HG03558 (cell line): ENCODE results near the gene STX1A.
"Not testable (repeated sequence)": the region's sequence is repeated elsewhere in the genome, so short reads cannot be mapped to it uniquely, and the experiment has no call there.

Source experiments
- ATAC-seq: cut with Tn5 transposase; IDR thresholded peaks from one replicate; pipeline ENCODE4 v1.9.1; 2021; ENCODE audit warnings: moderate number of reproducible peaks; ENCODE audit not compliant: unreplicated experiment; ENCODE audit errors: extremely low read depth

STX1A gene

DNA sequence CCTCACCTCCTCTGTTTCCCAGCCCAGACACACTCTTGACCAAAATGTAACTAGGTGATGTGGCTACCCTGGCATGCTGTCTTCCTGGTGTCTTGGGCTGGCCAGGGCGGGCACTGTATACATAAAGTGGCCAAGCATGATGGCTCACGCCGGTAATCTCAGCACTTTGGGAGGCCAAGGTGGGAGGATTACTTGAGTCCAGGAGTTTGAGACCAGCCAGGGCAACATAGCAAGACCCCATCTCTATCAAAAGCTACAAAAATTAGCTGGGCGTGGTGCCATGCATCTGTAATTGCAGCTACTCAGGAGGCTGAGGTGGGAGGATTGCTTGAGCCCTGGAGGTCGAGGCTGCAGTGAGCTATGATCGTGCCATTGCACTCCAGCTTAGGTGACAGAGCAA lies 6.2 kb downstream of the STX1A start:
- ATAC-seq, result not testable (repeated sequence)

DNA sequence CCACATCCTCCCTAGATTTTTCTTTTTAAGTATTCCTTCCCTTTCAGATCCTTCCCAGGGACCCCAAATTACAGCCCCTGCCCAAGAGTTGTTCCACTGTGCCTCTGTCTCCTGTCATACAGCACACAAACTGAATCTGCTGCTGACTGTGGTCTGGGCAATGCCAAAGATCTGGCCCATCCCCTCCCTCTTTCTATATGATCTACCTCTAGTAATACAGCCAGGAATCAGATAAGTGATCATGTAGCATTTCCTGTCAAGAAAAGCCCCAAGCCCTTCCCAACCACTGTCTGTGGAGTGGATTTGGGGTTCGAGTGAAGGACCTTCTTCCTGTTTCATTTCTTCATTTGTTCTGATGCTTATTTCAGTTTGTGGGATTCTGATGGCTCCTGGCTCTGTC lies 6.7 kb downstream of the STX1A start:
- no peak for ATAC-seq

DNA sequence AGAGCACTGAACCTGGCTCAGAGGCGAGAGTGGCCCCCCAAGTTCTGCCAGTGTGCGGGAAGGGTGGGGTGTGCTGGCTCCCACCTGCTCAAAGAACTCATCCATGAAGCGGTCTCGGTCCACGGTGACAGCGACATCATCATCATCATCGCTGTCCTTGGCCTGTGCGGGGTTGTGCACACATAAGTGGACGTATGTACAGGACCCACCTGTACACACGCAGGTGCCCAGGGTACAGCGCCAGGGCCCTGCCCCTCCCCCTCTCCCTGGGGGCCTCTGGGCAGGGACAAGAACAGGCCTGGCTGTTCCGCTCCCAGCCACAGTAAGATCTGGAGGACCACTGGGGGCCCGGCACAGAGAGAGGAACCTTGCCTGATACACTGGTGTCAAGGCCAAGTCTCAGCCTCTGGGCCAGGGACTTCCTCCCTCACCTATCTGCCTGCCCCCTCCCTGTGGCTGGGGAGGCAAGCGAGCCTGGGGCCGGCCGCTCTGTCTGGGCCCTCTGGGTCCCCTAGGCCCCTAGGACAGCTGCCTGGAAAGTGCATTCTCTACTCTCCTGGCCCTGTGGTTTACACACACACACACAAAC lies 10.4 kb downstream of the STX1A start:
- ATAC-seq, result no peak

DNA sequence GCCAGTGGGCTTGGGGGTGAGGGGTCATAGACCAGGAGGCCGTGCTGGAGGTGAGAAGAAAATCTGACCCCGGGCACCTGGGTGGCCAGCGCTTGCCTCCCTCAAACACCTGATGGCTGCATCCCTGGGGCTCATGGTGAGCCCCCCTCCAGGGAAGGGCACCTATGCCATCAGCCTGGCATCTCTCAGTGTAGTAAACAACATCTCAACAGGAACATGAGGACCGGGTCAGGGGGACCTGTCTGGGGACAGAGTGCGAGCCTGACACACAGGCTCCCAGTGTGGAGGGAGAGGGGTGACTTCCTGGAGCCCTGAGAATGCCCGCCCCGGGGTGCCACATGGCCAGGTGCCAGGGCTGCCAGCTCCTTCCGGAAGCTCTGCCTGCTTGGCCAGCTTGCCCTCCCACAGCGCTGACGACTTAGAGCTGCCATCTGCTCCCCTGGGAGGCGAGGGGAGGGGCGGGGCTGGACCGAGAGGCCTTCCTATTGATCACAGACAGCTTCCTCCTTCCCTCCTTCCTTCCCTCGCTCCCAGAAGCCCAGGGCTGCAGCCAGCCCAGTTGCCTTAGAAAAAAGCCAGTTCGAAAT lies 12.3 kb downstream of the STX1A start:
- ATAC-seq, result no peak

DNA sequence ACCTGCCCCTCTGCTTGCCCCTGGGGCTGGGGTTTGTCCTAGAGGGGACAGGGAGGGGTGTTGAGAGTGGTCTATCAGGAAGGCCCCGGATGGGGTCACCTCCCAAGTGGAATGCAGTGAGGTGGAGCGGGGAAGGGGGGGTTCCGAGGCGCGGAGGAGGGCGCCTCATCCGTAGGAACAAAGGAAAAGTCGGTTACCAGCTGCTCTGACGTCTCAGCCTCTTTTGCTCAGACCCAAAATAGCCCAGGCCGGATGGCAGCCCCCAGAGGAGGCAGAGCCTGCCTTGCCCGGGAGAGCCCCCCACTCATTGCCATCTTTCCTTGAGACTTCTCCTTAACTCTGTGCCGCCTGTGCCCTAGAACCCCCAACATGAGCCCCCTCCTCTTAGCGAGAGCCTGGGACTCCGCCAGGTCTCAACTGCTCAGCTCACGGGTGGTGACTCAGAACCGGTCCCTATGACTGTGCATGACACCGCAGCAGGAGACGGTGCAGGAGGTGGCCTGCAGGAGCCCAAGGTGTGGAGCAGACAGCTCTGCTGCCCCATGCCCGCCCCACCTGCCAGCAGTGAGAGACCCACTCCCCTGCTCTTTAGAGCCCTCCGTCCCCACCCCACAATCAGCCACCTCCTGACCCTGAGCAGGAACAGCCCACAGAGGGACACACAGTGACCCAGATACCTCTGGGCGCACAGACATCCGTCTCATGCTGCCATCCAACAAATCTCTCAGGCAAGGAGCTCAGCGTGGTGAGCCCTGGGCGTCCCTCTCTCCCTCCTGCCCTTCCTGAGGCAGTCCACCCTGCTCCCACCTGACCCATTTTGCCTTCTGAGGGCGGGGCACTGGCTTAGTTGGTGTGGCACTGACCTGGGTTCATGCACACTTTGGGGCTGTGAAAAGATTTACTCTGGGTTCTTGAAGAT lies 13.1 kb downstream of the STX1A start:
- ATAC-seq, result no peak

DNA sequence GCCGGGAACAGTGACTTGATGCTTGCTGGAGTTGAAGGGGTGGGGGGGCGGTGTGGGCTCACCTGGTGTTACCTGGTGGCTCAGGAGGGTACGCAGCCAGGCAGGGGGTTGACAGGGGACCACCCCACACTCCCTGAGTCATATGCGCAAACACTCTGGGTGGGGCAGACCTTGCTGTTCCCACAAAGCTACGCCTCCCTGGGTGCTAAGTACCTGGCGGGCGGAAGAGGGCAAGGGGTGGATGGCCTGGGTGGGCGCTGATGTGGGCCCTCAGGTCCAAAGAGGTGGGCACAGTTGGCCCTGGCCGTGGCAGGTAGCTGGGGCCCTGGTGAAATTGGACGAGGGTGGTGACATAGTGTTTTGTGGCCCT lies 13.9 kb downstream of the STX1A start:
- ATAC-seq, result no peak

DNA sequence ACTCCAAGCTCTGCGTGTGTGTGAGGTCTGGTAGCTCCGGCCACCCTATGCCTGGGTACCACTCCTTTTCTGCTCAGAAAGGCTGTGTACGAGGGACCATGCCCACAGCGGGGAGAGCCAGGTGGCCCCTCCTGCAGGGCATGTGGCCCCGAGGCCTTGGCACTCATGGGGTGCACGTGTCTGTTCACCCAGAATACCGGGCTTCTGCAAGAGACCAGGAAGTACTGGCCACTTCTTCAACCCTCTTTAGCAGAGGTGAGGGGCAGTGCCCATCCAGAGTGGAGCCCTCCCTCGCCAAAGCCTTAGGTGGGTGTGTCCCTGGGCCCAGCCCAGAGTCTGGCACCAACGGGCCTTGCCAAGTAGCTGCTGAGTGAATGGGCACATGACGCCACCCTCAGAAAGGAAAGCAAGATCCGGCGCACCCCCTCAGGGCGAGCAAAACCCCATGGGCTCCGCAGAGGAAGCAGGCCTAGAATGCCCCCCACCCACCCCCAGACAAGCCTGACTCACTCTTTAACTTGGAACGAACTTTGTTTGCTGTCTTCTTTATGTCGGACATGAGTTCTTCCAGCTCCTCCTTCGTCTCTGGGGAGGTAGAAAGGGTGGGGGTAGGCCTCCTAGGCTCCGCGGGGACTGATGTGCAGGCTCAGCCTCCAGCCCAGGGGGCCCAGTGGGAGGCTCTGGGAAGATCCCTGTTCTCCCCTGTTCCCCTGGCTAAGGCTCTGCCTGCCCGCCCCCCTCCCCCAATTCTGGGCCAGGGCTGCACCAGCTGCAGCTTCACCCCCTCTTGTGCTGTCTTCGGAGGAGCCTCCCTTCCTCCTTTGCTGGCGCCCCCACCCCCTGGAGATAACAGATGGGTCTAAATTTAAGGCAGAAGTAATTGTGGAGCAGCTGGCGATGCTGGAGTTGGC lies 14.6 kb downstream of the STX1A start:
- no peak for ATAC-seq

DNA sequence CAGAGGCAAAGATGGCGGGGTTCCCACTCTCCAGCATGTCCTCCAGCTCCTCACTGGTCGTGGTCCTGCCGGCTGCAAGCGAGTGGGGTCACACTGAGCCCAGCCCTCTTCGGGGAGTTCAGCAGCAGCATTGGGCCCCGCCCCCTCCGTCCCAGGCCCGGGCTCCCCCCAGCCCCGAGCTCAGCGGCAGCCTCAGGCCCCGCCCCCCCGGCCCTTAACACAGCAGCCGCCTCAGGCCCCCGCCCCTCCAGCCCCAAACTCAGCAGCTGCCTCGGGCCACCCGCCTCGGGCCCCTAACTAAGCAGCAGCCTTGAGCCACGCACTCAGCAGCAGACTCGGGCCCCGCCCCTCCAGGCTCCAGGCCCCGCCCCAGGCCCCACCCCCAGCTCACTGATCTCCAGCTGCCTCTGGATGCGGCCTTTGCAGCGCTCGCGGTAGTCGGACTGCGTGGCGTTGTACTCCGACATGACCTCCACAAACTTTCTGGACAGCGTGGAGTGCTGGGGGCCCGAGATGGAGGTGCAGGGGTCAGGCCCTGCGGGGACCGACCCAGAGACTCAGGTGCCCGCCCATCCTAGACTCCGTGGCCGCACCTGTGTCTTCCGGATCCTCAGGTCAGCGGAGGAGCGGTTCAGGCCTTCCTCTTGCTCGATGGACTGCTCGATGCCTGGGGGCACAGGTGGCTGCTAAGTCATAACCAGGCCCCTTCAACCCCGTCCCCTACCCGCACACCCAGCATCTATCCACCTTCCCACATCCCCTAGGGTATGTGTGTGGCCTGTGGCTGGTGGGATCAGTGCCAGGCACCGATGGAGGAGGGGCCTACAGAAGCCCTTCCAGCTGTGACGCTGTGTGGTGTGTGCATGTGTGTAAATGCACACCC lies 15.5 kb downstream of the STX1A start:
- no peak for ATAC-seq

DNA sequence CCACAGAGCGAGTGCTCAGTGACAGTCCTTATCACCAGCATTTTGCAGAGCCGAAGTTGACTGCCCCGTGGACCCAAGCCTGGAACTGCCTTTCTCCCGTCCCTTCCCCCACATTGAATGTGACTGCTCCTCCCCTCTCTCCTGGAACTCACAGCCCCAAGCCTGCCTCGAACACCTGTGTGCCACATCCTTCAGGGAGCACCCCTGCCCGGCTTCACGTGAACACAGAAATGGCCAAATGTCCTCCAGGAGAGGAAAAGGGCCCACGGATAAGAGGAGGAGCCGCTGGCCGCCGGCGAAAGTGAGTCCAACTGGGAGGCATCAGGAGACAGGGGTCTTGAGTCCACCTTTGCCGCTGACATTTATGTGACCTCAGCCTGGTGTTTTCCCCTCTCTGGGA lies 16.2 kb downstream of the STX1A start:
- ATAC-seq, result no peak

DNA sequence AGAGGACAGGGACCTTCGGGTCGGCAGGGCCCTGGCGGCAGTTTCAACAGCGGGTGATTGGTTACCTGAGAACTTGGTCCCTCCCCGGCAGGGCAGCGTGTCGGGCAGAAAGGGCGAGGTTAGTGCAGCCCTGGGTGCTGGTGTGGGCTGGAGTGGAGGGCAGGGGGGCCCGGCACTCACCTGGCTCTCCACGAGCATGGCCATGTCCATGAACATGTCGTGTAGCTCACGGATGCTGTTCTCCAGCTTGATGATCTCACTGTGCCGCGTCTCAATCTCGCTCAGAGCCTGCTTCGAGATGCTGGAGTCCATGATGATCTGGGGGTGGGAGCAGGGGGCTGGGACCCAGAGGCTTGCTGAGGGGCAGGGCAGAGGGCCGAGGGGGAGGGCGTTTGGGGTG lies 16.8 kb downstream of the STX1A start:
- no peak for ATAC-seq

DNA sequence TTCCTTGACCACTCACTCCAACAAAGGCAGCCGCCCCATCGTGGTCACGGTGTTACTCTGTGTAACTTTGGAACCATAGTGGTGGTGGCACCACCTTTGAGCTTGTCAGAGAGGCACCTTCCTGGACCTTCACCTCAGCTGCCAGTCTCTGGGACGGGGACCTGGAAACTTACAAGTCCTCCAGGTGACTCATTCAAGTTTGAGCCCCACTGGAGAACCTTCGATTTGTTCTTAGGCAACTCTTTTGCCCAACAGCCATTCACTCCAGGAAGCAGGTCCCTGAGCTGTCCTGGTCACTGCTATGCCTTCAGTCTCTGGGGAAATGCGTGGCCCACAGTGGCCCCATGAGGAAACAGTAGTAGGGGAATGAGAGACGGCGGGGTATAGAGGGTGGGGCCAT lies 17.2 kb downstream of the STX1A start:
- ATAC-seq, result no peak

DNA sequence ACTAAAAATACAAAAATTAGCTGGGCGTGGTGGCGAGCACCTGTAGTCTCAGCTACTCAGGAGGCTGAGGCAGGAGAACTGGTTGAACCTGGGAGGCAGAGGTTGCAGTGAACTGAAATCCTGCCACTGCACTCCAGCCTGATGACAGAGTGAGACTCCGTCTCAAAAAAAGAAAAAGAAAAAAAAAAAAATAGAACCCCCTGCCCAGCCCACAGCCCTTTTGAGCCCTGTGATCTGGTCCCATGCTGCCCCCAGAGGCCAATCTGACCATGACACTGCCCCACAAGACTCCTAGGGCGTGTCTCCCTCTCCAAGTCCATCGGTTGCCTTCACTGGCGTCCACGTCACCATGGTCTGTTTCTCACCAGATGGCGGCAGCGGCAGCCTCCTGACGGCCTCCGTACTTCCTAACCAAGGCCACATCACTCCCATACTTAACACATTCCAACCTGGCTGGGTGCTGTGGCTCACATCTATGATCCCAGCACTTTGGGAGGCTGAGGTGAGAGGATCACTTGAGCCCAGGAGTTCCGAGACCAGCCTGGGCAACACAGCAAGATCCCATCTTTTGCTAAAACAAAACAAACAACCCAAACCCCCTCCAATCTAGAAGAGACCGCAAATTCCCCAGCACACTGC lies 18.0 kb downstream of the STX1A start:
- no peak for ATAC-seq

DNA sequence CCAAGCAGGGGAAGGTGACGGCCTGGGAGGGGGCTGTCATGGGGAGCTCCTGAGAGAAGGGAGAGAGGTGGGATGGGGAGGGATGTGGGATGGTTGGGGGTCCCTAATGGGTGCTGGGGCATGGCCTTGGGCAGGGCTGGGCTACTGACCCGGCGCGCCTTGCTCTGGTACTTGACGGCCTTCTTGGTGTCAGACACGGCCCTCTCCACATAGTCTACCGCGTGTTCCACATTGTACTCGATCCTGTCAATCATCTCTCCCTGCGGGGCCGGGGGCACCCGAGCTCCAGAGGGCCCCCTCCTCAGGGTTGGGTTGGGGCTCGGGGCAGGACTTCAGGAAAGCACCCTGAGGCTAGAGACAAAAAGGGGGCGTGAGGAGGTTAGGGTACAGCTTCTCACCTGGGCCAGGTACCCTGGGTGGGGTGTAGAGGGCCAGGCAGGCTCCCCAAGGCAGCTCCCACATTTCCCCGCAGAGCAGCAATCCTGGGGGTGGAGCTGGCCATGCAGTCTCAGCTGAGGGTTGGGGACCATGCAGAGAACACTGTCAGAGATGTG lies 18.8 kb downstream of the STX1A start:
- ATAC-seq, result no peak

DNA sequence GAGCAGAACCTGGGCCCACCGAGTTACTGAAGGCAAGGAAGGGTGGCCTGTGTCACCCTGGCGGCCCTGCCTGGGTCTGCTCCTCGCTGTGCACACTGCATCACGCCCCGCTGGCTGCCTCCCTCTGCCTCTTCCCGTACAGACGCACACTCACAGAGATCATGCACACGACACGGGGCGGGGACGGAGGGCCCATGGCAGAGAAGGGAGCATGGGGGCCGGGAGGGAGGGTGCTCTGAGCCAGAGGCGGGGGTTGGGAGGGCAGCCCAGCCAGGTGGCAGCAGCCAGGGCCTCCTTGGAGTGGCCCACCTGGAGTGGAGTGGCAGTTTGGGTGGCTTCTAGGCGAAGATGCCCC lies 19.4 kb downstream of the STX1A start:
- no peak for ATAC-seq

DNA sequence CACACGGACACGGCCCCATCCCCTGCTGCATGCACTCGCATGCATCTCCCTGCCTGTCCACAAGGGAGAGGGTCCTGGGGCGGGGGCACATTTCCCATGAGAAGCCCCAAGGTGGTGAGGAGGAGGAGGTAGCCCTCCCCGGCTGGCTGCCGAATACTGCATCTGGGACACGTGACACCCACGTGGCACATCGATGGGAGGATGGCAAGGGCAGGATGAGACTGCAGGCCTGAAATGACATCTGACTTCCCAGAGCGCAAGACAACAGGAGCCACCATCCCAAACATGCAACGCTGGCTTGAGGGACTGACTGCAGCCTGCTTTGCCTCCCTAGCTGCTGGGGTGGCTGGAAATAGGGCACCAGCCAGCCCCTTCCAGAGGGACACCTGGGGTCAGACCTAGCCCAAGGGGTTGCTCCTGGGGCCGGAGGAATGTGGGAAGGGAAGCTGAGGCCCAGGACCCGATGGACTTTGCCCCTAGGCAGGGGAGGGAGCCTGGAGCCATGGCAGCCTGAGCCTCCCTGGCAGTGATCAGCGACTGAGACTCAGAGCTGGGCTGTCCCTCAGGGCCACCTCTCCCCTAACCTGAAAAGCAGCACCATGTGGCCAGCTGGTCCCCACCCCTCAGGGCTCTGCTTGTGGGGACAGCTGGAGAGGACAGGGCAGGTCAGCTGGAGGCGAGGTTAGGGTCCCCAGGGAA lies 19.9 kb downstream of the STX1A start:
- no peak for ATAC-seq

DNA sequence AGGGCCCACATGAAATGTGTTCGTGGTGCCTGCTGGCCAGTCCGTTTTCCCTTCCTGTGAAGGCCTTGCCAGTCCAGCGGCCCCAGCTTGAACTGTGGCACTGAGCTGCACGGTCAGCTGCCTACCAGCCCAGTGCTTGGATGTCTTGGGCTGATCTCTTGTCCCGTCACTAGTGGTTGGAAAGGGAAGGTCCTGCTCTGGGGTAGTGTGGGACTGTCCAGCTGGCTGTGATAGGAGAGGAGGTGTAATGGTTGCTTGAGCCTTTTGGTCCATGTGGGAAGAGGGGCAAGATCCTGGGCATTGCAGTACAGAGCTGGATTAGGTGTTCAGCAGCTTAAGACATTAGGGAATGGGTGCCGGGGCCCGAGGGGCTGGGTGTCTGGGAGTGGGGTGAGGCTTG lies 21.1 kb downstream of the STX1A start:
- ATAC-seq, result no peak

DNA sequence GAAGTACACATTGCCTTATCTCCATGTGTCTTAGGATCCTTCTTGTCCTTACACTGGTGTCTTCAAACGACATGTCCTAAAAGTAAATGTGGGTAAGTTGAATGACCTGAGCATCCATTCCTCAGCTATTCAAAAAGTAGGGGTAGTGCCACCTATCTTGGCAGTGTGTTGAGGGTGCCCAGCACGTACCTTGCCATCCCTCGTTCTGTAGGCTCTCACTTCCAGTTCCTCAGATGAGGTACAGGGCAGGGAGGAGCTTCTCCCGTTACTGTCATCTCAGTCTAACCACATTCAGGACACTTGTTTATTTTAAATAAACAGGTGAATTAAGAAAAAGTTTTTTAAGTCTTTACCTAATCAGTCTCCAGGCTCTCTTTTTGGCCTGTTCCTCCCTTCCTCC lies 23.1 kb downstream of the STX1A start:
- no peak for ATAC-seq

DNA sequence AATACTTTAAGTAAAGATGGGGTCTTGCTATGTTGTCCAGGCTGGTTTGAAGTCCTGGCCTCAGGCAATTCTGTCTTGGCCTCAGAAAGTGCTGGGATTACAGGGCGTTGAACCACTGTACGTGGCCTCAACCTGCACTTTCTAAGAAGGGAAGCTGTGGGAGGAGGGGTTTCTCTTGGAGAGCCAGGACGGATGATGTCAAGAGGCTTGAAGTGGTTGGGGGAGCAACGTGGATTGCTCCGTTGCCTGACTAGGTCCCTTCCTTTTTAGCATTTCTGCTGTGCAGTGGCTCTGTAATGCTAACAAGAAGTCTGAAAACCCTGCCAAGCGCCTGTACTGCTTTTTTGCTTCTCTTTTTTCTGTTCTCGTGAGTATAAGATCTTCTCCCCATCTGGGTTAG lies 28.8 kb downstream of the STX1A start:
- no peak for ATAC-seq
